Measurements from ENCODE around the gene NOL4L.

DNA sequence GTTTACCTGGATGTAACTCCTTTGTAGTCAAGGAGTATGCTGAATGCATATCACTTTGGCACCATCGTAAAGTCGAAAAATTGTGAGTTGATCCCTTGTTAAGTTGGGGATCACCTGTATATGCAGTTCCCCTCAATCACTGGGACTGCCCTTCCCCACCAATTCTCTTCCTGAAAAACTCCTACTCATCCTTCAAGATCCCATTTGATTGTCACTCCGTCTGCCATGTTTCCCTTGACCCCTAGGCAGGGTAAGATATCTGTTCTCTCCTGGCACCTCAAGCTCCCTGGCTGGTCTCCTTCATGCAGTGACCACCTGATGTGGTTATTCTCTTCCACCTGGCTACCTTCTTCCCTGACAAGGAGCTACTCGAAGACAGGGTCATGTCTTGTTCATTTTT is 10.0 kb upstream of the NOL4L start:
- TF ChIP-seq EZH2phosphoT487 (IDR thresholded peaks at IDR 0.05; ENCODE audit: unreplicated experiment) (no peak), POLR2AphosphoS5 (IDR thresholded peaks at IDR 0.05; ENCODE audit: low read depth) (no peak), ZNF331 (CRISPR knock-in tag; IDR thresholded peaks at IDR 0.05; ENCODE audit: low read depth) (no peak), EZH2 (IDR thresholded peaks at IDR 0.05; ENCODE audit: low read depth, unreplicated experiment) (no peak), NANOG (IDR thresholded peaks at IDR 0.05; ENCODE audit: borderline replicate concordance) (no peak), CREB1 (CRISPR knock-in tag; IDR thresholded peaks at IDR 0.05; ENCODE audit: low read depth) (no peak), JUNB (IDR thresholded peaks at IDR 0.05; ENCODE audit: unreplicated experiment) (no peak), ZNF114 (CRISPR knock-in tag; IDR thresholded peaks at IDR 0.05) (no peak), STAT1 (IDR thresholded peaks at IDR 0.05; ENCODE audit: unreplicated experiment) (no peak)
- TF ChIP-seq, protein P1, sequence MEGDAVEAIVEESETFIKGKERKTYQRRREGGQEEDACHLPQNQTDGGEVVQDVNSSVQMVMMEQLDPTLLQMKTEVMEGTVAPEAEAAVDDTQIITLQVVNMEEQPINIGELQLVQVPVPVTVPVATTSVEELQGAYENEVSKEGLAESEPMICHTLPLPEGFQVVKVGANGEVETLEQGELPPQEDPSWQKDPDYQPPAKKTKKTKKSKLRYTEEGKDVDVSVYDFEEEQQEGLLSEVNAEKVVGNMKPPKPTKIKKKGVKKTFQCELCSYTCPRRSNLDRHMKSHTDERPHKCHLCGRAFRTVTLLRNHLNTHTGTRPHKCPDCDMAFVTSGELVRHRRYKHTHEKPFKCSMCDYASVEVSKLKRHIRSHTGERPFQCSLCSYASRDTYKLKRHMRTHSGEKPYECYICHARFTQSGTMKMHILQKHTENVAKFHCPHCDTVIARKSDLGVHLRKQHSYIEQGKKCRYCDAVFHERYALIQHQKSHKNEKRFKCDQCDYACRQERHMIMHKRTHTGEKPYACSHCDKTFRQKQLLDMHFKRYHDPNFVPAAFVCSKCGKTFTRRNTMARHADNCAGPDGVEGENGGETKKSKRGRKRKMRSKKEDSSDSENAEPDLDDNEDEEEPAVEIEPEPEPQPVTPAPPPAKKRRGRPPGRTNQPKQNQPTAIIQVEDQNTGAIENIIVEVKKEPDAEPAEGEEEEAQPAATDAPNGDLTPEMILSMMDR (conservative IDR thresholded peaks at IDR 0.05; ENCODE audit: low read depth in 2 of 2), result no peak
- TF ChIP-seq, protein P2, sequence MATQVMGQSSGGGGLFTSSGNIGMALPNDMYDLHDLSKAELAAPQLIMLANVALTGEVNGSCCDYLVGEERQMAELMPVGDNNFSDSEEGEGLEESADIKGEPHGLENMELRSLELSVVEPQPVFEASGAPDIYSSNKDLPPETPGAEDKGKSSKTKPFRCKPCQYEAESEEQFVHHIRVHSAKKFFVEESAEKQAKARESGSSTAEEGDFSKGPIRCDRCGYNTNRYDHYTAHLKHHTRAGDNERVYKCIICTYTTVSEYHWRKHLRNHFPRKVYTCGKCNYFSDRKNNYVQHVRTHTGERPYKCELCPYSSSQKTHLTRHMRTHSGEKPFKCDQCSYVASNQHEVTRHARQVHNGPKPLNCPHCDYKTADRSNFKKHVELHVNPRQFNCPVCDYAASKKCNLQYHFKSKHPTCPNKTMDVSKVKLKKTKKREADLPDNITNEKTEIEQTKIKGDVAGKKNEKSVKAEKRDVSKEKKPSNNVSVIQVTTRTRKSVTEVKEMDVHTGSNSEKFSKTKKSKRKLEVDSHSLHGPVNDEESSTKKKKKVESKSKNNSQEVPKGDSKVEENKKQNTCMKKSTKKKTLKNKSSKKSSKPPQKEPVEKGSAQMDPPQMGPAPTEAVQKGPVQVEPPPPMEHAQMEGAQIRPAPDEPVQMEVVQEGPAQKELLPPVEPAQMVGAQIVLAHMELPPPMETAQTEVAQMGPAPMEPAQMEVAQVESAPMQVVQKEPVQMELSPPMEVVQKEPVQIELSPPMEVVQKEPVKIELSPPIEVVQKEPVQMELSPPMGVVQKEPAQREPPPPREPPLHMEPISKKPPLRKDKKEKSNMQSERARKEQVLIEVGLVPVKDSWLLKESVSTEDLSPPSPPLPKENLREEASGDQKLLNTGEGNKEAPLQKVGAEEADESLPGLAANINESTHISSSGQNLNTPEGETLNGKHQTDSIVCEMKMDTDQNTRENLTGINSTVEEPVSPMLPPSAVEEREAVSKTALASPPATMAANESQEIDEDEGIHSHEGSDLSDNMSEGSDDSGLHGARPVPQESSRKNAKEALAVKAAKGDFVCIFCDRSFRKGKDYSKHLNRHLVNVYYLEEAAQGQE (IDR thresholded peaks at IDR 0.05; ENCODE audit: unreplicated experiment), result no peak
- TF ChIP-seq, protein P3, sequence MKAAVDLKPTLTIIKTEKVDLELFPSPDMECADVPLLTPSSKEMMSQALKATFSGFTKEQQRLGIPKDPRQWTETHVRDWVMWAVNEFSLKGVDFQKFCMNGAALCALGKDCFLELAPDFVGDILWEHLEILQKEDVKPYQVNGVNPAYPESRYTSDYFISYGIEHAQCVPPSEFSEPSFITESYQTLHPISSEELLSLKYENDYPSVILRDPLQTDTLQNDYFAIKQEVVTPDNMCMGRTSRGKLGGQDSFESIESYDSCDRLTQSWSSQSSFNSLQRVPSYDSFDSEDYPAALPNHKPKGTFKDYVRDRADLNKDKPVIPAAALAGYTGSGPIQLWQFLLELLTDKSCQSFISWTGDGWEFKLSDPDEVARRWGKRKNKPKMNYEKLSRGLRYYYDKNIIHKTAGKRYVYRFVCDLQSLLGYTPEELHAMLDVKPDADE (IDR thresholded peaks at IDR 0.05), result no peak
- TF ChIP-seq, protein P4, sequence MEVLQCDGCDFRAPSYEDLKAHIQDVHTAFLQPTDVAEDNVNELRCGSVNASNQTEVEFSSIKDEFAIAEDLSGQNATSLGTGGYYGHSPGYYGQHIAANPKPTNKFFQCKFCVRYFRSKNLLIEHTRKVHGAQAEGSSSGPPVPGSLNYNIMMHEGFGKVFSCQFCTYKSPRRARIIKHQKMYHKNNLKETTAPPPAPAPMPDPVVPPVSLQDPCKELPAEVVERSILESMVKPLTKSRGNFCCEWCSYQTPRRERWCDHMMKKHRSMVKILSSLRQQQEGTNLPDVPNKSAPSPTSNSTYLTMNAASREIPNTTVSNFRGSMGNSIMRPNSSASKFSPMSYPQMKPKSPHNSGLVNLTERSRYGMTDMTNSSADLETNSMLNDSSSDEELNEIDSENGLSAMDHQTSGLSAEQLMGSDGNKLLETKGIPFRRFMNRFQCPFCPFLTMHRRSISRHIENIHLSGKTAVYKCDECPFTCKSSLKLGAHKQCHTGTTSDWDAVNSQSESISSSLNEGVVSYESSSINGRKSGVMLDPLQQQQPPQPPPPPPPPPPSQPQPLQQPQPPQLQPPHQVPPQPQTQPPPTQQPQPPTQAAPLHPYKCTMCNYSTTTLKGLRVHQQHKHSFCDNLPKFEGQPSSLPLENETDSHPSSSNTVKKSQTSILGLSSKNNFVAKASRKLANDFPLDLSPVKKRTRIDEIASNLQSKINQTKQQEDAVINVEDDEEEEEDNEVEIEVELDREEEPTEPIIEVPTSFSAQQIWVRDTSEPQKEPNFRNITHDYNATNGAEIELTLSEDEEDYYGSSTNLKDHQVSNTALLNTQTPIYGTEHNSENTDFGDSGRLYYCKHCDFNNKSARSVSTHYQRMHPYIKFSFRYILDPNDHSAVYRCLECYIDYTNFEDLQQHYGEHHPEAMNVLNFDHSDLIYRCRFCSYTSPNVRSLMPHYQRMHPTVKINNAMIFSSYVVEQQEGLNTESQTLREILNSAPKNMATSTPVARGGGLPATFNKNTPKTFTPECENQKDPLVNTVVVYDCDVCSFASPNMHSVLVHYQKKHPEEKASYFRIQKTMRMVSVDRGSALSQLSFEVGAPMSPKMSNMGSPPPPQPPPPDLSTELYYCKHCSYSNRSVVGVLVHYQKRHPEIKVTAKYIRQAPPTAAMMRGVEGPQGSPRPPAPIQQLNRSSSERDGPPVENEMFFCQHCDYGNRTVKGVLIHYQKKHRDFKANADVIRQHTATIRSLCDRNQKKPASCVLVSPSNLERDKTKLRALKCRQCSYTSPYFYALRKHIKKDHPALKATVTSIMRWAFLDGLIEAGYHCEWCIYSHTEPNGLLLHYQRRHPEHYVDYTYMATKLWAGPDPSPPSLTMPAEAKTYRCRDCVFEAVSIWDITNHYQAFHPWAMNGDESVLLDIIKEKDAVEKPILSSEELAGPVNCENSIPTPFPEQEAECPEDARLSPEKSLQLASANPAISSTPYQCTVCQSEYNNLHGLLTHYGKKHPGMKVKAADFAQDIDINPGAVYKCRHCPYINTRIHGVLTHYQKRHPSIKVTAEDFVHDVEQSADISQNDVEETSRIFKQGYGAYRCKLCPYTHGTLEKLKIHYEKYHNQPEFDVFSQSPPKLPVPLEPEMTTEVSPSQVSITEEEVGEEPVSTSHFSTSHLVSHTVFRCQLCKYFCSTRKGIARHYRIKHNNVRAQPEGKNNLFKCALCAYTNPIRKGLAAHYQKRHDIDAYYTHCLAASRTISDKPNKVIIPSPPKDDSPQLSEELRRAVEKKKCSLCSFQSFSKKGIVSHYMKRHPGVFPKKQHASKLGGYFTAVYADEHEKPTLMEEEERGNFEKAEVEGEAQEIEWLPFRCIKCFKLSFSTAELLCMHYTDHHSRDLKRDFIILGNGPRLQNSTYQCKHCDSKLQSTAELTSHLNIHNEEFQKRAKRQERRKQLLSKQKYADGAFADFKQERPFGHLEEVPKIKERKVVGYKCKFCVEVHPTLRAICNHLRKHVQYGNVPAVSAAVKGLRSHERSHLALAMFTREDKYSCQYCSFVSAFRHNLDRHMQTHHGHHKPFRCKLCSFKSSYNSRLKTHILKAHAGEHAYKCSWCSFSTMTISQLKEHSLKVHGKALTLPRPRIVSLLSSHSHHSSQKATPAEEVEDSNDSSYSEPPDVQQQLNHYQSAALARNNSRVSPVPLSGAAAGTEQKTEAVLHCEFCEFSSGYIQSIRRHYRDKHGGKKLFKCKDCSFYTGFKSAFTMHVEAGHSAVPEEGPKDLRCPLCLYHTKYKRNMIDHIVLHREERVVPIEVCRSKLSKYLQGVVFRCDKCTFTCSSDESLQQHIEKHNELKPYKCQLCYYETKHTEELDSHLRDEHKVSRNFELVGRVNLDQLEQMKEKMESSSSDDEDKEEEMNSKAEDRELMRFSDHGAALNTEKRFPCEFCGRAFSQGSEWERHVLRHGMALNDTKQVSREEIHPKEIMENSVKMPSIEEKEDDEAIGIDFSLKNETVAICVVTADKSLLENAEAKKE (CRISPR knock-in tag; IDR thresholded peaks at IDR 0.05), result no peak

Data from GM23338 (cell line).